Loucy (cell line): Measurements from ENCODE around the gene BTG4.
A peak's percentile ranks its signal among the peaks of the same experiment; 100 is the strongest.

Source experiments
- CTCF ChIP-seq: fragments of 200-600 bp; sonication (generic); conservative IDR thresholded peaks from 2 replicates; pipeline ENCODE4 v1.5.1; 2014; ENCODE audit warnings: mild to moderate bottlenecking, antibody characterized with exemption, low read length
- EZH2phosphoT487 ChIP-seq: fragments of 200-600 bp; IDR thresholded peaks from 2 replicates; pipeline ENCODE4 v1.6.1; 2018; ENCODE audit warnings: antibody characterized with exemption, mild to moderate bottlenecking, moderate library complexity, borderline replicate concordance

GRCh38 chr11:111528557-111528956 is 16.4 kb upstream of the BTG4 start:
- TF ChIP-seq CTCF (peak; percentile 48), EZH2phosphoT487 (no peak)
